Stimulated activated CD8-positive, alpha-beta memory T cell treated with anti-CD3 and anti-CD28 coated beads, Interleukin-2, amount 100 ng/mL, for 1 hour (primary cell): ENCODE results near the gene RBM19.

Experiments
- DNase-seq, 2 donors: peaks; one replicate each; pipeline ENCODE4 v3.0.0-alpha.2; 2020; ENCODE audit warnings: low read depth in 2 of 2

Gene RBM19

GRCh38 chr12:113803759-113804140, 162.4 kb downstream of the RBM19 start:
- no peak for DNase-seq

- no peak for DNase-seq
These were observed 163.0 kb downstream of the RBM19 start for GRCh38 chr12:113802966-113803758.

- no peak for DNase-seq
These were observed 163.9 kb downstream of the RBM19 start for GRCh38 chr12:113802000-113802749.

- no peak for DNase-seq
These were observed 165.9 kb downstream of the RBM19 start for GRCh38 chr12:113800201-113800600.

GRCh38 chr12:113798552-113798951, 167.6 kb downstream of the RBM19 start:
- no peak for DNase-seq

- no peak for DNase-seq
These were observed 168.6 kb downstream of the RBM19 start for GRCh38 chr12:113797535-113797868.

GRCh38 chr12:113796852-113797534, 169.1 kb downstream of the RBM19 start:
- no peak for DNase-seq

- DNase-seq = no peak
These were observed 169.9 kb downstream of the RBM19 start for GRCh38 chr12:113796066-113796827.

- DNase-seq = no peak
These were observed 170.7 kb downstream of the RBM19 start for GRCh38 chr12:113795445-113795844.

- no peak for DNase-seq
These were observed 171.4 kb downstream of the RBM19 start for GRCh38 chr12:113794774-113795173.

GRCh38 chr12:113793250-113793649, 172.9 kb downstream of the RBM19 start:
- no peak for DNase-seq

GRCh38 chr12:113792450-113792849, 173.7 kb downstream of the RBM19 start:
- DNase-seq = no peak

- no peak for DNase-seq
These were observed 177.9 kb downstream of the RBM19 start for GRCh38 chr12:113788020-113788856.

- DNase-seq = no peak
These were observed 180.0 kb downstream of the RBM19 start for GRCh38 chr12:113786107-113786506.

GRCh38 chr12:113783811-113784210, 182.3 kb downstream of the RBM19 start:
- DNase-seq = no peak

- no peak for DNase-seq
These were observed 183.3 kb downstream of the RBM19 start for GRCh38 chr12:113782873-113783272.

- DNase-seq = no peak
These were observed 184.5 kb downstream of the RBM19 start for GRCh38 chr12:113781415-113782198.

GRCh38 chr12:113779774-113780173, 186.4 kb downstream of the RBM19 start:
- no peak for DNase-seq

- DNase-seq = no peak
These were observed 187.5 kb downstream of the RBM19 start for GRCh38 chr12:113778432-113779132.

GRCh38 chr12:113777751-113778150, 188.4 kb downstream of the RBM19 start:
- DNase-seq = no peak
